CD4-positive, alpha-beta T cell treated with Interleukin-15 for 1 hour (primary cell): ENCODE results near the gene EIF4B.
A peak's percentile ranks its signal among the peaks of the same experiment; 100 is the strongest.
"Not testable (repeated sequence)": the region's sequence is repeated elsewhere in the genome, so short reads cannot be mapped to it uniquely, and the experiment has no call there.

Experiments used
- DNase-seq: peaks from one replicate; pipeline ENCODE4 v3.0.0-alpha.2; 2020

Gene EIF4B, protein sequence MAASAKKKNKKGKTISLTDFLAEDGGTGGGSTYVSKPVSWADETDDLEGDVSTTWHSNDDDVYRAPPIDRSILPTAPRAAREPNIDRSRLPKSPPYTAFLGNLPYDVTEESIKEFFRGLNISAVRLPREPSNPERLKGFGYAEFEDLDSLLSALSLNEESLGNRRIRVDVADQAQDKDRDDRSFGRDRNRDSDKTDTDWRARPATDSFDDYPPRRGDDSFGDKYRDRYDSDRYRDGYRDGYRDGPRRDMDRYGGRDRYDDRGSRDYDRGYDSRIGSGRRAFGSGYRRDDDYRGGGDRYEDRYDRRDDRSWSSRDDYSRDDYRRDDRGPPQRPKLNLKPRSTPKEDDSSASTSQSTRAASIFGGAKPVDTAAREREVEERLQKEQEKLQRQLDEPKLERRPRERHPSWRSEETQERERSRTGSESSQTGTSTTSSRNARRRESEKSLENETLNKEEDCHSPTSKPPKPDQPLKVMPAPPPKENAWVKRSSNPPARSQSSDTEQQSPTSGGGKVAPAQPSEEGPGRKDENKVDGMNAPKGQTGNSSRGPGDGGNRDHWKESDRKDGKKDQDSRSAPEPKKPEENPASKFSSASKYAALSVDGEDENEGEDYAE

DNA sequence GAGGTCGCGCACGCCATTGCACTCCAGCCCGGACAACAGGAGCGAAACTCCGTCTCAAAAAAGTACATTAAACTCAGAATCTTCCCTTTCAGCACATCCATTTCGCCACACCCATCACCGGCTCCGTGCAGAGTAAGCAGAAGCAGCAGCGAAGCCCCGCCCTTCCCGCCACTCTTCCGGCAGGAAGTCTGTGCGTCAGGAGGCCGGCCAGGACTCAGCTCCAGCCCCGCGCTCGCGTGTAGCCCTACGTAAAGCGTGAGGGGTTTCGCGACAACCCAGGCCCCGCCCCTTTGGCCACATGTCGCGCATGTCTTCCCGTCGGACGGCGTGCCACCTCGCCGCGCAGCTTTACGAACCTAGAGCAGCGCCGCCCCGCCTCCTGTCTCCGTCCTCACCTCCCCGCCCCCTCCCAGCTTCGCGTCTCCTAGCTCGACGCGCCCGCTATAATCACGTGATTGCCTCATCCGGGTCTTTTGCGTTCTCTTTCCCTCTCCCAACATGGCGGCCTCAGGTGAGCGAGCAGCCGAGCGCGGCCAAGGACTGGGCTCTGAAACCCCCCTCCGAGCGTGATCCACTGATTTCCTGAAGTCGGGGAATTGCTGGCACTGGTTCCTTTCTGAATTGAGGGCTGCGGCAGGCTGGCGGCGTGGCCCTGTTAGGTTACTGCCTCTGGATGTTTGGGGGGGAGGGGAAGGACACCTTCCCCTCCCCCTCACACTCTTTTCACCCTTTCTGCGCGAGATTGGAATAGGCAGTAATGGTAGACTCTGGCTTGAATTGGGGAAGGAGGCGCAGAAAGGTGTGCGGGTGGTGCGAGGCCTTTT, at the start of gene EIF4B:
TSS of gene EIF4B (plus strand) at position 471 of the 824 bp plus-strand sequence. CDS start at position 499, 28 bp downstream.
- peak; percentile 100 for DNase-seq

DNA sequence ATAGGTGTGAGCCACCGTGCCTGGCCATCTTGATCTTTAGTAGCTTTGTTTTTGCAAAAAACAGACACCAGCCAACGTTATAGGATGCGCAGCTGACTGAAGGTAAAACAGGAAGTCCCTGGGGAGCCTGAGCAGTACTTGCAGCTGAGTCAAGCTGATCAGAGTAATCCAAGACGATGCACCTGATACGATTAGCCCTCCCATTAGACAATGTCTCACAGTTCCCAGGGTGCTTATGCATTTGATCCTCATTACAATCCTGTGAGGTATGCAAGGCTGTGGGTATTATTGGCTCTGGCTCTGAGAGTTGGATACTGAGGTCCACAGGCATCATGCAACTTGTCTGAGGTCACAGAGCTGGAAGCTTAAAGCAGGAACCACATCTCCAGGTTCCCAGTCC, 49.3 kb upstream of the EIF4B start:
- no peak for DNase-seq

DNA sequence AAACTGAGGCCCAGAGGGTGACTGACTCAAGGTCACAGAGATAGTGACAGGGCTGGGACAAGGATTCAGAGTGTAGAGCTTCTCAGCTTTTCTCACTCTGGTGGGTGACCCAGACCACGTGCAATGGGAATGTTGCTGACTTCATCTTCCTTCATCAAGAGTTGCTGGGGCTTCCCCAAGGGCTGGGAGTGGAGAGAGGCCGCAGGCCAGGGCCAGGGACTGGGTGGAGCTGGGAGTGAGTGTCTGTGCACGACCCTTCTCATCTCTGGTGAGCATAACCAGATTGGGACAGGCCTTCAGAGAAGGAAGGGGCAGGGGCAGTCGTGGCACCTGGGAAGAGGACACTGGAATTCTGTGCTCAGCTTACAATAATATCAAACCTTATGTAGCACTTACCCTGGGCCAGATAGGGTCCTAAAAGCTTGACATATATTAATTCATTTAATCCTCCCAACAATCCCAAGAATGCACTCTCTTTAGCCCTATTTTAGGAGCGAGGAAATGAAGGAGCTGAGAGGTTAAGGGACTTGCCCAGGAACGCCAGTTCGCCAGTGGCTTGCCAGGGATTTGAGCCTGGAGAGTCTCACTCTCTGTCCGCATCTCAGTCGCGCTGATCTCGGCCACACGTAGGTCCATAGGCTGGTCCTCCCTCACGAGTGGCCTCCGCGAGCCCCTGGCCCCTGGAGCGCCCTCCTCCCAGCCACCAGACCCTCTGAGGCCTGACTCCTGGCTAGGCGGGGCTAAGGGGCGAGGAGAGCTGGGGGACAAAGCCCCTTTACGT, 41.5 kb upstream of the EIF4B start:
- DNase-seq = no peak

DNA sequence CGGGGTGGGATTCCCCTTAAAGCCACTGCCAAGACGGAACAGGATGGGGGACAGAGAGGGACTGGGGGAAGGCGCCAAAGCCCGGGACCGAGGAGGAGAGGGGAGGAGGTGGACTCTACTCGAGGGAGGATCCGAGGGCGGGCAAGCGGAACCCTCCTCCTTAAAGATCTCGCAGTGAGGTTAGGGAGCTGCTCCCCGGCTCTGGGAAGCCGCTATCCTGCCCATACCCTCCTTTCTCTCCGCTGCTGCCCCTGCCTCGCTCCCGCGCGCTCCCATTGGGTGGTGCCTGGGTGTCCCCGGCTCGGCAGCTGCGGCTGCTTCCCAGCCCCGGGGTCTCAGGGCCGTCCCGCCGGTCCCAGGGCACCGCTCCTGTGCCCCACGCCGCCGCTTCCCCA, 40.9 kb upstream of the EIF4B start:
- DNase-seq = no peak

DNA sequence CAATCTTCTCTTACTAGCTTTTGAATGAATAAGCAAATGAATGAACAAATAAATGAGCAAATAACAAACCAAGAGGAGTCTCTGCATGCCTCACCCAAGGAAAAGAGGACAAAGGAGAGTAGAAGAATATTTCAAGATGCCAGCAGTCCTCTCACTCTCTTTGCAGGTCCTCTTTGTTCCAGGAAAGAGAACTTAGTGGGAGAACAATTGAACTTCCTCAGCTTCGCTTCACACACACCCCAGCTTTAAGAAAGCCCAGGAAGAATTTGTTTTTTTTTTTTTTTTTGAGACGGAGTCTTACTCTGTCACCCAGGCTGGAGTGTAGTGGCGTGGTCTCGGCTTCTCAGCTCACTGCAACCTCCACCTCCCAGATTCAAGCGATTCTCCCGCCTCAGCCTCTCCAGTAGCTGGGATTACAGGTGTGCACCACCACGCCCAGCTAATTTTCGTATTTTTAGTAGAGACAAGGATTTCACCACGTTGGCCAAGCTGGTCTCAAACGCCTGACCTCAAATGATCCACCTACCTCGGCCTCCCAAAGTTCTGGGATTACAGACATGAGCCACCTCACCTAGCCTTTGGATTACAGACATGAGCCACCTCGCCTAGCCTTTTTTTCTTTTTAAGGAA, 37.0 kb upstream of the EIF4B start:
- DNase-seq = no peak

DNA sequence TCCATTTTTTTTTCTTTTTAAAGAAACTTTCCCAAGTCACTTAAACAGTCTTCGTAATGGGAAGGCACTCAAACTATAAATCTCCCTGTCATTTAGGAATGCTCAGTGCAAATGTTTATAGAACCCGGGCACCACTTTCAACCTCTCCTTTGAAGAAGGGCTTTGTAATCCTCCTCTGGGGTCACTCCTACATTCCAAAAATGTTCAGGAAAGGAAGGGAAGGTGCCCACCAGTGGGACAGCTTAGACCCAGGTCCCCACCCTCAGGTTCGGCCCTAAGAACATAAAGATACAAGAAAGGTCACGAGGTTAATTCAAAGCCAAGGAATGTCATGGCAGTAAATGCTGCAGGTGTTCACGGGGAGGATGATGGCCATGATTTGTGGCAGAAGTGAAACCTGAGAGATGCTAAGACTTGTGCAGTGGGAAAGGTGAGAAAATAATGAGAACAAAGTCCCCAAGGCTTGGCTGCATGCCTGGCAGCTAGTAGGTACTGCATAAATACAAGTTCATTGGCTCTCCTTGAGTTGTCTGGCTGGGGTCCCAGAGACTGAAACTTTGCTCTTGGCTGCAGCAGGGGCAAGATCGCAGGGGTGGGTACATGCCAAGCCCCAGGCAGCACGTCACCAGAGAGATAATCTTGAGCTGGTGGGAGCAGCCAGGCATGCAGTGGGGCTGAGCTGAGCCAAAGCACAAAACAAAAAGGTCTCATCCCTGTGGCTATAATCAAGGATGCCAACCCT, 36.3 kb upstream of the EIF4B start:
- DNase-seq = no peak

DNA sequence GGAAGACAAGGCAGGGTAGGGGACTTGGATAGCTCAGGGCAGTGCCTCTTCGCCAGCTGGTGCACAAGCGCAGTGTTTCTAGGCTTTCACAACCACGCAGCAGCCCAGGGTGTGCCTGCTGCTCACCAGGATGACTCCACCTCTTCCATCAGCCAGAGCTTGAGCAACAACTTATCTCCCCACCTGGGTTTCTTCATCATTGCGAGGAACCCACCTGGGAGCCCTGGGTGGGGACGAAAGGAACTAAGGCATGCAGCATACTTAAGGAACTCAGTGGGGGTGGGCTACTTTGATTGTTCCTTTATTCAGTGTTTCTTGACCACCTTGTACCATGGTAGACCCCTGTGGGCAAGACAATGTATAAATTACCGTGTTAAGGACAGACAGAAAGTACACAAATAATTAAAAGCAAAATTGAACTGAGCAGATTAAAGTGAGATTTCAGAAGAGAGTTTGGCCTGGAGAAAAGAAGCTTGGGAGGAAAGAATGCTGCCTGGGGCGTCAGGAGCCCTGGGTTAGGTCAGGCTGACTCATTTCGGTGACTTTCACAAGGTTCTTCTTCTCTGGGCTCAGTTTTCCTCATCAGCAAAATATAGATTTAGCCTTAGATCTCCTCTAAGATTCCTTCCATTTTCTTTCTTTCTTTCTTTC, 34.5 kb upstream of the EIF4B start:
- no peak for DNase-seq

DNA sequence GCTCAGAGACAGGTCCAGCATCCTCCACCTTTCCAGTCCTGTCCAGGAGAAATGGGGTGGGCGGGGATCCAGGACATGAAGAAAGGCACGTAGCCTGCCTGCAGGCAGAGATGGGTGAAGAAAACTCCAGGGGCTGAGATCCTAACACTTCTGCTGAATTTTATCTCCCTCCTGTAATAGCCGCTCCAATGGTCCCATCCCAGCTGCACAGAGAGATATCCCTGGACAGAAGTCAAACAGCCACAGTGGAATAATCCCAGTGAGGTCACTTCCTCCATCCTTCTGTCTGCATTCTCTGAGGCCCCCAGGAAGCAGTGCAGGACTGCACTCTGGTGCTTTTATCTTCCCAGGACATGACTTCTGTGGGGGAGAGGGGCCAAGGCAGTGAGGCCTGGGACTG, 31.1 kb upstream of the EIF4B start:
- no peak for DNase-seq

DNA sequence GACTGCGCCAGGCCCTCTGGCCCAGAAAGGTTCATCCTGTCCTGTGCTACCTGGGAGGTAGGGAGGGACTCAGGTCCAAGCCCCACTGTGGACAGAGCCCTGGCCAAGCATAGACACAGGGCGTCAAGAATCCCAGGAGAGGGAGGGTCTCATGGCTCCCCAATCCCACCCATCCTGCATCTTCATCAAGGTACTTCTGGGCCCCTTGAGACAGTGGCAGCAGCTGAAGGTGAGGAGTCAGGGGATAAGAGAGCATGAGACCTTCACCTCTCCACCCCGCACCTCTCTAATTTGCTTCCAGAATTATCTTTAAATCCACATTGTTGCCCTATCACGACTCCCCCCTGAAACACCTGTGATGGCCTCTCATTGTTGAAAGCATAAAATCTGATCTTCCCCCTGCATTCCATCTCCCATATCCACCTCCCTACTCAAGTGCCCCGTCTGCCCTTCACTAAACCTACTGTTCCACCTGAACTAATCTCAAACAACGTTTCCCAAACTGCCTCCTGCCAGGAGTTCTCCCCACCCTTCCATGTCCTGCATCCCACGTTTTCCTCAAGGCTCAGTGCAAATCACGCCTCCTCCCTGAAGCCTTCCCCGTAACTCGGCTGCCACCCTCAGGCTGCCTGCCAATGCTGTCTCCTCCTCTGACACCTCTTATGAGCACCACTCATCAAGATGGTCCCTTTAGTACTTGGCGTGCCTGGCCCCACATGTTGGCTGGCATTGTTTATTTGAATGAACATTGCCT, 30.3 kb upstream of the EIF4B start:
- no peak for DNase-seq

DNA sequence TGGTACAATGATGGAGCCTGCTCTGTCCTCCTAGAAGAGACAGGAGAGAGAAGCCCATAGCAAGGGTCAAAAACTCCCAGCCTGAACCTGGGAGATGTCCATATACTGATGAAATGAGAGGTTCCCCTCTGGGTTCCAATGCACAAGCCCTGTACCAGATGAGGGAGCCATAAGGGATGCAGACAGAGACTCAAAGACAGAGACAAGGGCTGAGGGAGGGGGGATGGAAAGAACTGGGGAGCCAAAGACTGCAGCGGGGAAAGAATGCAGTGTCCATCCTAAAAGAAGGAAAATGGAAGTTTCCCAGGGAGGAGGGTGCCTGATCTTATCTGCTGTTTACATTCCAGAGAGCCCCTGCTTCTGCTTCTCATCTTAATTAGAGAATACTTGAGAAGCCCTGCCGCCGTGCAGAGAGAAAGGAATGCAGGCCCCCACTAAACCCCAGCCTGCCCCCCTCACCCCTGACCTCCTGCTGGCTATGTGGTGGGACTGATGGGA, 29.6 kb upstream of the EIF4B start:
- no peak for DNase-seq

DNA sequence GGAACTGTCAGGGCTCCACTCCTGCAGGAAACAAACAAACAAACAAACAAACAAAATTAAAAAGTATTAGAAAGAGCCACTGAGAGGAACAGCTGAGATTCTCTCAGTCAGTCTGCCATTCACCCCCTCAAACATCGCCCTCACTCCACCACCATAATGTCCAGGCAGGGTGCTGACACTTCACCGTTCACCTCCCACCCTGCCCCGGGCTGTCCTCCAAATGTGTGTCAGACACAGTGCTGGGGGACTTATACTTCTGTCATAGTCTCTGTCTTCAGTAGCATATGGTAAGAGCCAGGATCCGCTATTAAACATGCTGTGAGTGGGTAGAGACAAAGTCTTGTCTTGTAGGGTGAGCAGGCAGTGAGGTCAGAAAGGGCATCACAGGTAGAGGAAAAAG, 29.1 kb upstream of the EIF4B start:
- no peak for DNase-seq

DNA sequence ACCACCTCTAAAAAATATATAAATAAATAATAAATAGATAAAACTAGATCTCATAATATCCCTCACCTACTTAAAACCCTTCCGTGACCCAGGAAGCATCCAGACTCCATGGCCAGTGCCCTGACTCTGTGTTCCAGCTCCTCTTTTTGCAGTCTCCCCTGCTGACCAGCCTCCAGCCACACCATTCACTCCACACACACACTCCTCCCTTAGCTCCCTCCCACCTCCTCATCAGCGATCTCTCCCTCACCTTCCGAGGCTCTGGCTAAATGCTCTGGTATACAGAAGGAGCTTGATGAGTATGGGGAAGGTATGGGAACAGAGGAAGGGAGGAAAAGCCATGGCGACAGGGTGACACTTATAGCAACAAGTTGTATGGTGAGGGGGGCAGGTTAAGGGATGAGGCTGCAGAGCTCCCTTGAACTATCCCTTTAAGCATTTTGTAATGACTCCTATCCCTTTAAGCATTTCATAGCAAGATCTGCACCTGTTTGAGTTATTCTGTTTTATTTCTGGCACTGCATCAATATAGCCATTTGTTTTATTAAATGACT, 26.1 kb upstream of the EIF4B start:
- no peak for DNase-seq

DNA sequence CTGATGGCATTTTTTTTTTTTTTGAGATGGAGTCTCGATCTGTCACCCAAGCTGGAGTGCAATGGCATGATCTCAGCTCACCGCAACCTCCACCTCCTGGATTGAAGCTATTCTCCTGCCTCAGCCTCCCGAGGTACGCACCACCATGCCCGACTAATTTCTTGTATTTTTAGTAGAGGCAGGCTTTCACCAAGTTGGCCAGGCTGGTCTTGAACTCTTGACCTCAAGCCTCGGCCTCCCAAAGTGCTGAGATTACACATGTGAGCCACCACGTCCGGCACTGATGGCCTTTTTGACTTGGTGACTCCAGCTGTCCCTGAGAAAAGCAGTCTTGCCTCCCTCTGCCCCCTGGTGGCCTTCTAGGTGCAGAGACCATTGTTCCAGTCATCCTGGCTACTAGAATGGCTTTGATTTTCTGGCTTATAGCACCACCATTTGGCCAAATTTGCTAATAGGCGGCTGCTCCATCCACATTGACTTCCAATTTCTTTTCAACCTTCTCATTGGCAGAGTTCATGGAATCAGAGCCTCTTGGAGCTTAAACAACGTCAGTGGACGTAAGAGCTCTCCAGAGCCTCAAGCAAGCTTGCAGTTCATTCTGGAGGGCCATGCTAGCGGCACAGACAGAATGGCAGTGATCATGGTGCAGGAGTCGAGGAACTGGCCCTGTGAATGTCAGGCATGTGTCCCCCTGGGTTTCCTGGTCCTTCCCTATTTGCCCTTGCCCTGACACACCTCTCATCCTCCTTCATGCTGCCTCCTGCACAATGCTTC, 25.4 kb upstream of the EIF4B start:
- peak; percentile 82 for DNase-seq

DNA sequence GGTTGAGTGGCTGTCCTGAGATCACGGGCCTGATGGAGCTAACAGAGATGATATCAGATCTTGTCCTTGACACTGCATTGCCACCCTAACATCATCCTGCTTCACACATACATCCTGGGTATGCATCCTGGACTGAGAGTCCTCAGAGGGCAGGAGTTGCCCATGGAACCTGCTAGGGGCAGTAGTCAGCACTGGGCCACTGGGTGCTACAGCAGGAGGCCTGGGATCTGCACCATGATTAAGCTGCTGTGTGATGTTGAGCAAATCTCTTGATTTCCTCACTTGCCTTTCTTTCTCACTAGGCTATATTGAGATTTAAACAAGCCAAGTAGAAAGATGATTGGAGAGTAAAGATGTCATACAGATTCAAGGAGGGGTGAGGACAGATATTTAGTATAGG, 22.1 kb upstream of the EIF4B start:
- no peak for DNase-seq

DNA sequence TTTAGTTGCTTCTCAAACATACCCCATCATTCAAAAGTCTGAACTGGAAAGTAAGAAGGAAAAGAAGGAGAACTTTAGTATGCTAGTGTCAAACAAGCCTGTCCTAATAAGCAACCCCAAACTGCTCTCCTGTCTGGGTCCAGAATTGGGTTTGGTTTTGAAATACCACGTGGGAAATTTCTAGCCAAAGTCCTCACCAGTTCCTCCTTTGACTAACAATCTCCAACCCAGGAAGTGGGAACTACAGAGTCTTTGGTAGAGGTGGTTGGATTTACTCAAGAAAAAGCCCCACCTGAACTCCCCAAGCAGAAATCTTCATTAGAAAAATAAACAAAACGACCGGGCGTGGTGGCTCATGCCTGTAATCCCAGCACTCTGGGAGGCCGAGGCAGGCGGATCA, 17.4 kb upstream of the EIF4B start:
- DNase-seq = no peak

DNA sequence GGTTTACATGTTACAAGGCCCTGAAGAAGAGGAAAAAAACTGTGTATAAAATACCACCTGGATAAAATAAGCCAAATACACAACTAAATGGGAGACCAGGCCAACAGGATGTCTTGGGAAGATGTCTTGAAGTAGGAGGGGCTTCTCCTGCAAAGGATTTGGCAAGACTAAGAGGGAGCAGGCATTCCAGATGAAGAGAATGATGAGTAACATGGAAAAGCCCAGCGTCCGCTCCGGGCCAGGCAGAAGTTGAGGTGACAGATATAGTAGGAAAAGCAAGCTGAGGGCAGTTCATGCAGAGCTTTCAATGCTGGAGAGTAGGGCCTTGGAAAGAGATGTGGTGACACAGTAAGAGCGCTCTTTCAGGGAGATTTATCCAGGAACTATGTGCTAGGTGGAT, 16.1 kb upstream of the EIF4B start:
- no peak for DNase-seq

DNA sequence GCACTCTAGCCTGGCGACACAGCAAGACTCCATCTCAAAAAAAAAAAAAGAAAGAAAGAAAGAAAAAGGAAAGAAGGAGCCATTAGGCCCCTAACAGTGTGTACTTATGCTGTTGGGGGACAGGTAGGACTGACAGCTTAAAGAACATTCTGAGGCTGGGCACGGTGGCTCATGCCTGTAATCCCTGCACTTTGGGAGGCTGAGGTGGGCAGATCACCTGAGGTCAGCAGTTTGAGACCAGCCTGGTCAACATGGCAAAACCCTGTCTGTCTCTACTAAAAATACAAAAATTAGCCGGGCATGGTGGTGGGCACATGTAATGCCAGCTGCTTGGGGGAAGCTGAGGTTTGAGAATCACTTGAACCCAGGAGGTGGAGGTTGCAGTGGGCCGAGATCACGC, 14.0 kb upstream of the EIF4B start:
- DNase-seq = not testable (repeated sequence)

DNA sequence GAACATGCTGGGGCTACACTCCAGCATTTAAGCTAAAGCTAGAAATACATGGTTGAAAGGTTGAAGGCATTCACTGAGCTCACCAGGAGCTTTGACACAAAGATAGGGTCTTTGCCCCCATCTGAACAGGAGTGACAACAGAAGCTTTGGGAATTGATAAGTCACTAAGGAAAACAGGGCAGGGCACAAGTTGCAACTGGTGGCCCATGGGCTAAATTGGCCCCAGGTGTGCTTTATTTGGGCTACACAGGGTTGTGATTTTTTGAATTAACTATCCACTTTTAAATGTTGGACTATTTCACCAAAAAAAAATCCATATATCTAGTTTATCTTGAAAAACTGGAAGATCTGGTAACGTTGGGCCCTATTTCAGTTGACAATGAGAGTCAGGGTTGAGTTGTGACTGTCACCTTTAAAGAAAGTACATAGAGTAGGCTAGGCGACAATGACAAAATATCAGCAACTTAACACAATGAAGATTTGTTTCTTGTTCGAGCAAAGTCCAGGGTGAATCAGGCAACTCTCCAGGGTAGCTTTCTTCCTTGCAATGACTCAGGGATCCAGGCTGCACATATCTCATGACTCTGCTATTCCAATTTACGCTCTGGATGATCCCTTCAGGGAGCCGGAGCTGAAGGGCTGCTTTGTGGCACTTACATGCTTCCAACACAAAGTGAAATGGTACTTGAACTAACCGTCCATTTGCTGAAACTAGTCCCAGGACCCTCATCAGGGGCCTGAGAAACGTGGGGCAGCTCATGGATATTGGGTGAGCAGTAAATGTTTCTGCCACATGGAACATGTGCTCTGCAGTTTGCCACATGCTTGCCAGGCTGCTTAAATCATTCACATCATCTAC, 13.3 kb upstream of the EIF4B start:
- no peak for DNase-seq
